DMS 273 (cell line): ENCODE results near the gene AOPEP.

Experiments used
- DNase-seq: peaks from one replicate; lab custom pipeline; 2025; ENCODE audit not compliant: unreplicated experiment; lab: John Stamatoyannopoulos, UW

The AOPEP gene

GRCh38 chr9:94983552-94983951 is 257.1 kb downstream of the AOPEP start:
- DNase-seq: no peak

GRCh38 chr9:94984891-94985476 is 258.5 kb downstream of the AOPEP start:
- DNase-seq: no peak

DNA sequence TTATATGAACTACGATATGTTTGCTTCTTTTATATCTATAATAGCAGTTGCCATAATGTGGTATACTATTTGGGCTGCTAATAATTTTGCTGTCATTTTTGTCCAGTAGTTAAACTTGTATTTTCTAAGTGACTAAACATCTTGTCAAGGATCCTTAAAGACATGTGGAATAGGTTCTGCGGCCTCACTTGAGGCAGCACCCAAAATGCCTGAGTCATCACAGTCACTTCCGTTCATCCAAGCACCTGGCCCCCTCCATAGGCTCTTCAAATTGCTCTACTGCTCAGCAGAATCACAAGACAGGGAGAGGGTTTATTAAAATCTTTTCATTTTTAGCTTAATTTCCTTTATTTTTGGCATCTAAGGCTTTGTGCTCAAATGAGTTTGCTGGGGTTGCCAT is 259.1 kb downstream of the AOPEP start:
- DNase-seq: no peak

DNA sequence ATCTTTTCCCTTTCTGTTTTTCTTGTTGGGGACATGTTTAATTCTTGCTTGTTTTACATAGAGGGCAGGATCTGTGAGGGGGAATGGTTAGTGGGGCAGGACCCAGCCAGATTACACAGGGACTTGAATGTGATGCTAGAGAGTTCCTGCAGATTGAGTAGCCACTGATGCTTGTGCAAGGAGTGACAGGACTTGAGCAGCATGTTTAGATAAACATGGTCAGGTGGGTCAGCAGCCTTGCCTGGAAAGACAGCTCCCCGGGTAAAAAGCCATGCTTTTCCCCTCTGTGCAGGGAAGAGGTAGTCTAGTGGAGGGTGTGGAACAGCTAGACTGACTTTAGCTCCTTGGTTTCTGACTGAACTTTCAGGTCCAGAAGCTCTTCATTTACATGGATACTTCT is 261.2 kb downstream of the AOPEP start:
- DNase-seq: no peak

GRCh38 chr9:94990897-94991561 is 264.5 kb downstream of the AOPEP start:
- no peak for DNase-seq

- no peak for DNase-seq
Measured at GRCh38 chr9:94991961-94992907, 265.7 kb downstream of the AOPEP start.

GRCh38 chr9:94993160-94993820 is 266.8 kb downstream of the AOPEP start:
- DNase-seq: no peak

DNA sequence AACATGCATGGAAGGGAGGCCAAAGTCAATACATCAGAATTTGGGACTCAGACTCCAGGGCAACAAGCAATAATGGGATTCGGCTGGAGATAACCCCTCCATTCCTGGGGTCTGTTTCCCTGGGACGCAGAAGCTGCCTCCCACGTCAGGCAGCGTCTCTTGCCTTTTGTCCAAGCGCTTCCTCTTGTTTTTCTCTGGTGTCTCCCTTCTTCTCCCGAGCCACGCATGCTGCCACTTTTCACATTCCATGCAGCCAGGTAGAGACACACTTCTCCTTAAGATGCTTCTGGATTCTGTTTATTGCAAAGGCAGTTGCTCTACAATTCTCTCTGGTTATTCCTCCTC is 267.3 kb downstream of the AOPEP start:
- DNase-seq: no peak

- DNase-seq: no peak
Measured at GRCh38 chr9:94995048-94995693, 268.7 kb downstream of the AOPEP start.

- DNase-seq: no peak
Measured at GRCh38 chr9:94996641-94997040, 270.1 kb downstream of the AOPEP start.

DNA sequence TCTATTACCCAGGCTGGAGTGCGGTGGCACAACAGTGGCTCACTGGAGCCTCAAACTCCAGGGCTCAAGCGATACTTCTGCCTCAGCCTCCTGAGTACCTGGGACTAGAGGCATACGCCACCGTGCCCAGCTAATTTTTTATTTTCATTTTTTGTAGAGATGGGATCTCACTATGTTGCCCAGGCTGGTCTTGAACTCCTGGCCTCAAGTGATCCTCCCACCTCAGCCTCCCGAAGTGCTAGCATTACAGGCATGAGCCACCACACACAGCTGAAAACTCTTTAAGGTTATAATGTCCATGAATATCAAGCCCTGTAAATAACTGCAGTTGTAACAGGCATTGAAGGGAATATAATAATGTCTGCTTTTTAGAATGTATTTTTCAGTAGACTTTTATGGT is 271.2 kb downstream of the AOPEP start:
- DNase-seq: no peak

- DNase-seq: no peak
Measured at GRCh38 chr9:94999832-95000231, 273.3 kb downstream of the AOPEP start.

DNA sequence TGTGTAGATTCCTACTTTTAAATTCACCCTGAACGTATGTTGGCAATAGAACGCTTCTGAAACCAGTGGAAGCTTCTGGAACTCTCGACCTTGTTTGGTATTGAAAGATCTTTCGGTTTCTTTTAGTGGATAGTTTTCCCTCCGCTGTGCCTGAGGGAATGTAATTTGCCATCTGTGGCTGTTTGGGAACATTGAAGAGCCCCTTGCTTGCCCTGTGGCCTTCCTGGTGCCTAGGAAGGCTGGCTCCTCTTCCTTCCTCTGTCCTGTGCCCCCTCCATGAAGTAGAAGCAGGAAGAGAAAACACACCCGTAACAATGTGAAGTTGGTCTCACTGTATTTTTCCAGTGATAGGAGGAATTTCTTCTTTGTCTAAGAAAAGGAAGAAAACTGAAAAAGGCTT is 274.3 kb downstream of the AOPEP start:
- DNase-seq: no peak

DNA sequence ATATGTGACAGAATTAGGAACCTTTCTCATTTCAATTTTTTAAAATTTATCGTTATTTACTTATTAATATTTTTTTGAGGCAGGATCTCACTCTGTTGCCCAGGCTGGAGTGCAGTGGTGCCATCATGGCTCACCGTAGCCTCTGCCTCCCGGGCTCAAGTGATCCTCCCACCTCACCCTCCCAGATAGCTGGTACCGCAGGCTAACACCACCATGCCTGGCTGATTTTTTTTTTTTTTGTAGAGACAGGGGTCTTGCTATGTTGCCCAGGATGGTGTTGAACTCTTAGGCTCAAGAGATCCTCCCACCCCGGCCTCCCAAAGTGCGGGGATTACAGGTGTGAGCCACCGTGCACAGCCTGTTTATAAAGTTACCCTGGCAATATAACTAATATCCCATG is 275.2 kb downstream of the AOPEP start:
- no peak for DNase-seq

- DNase-seq: peak; percentile 77
Measured at GRCh38 chr9:95003689-95004410, 277.4 kb downstream of the AOPEP start.

DNA sequence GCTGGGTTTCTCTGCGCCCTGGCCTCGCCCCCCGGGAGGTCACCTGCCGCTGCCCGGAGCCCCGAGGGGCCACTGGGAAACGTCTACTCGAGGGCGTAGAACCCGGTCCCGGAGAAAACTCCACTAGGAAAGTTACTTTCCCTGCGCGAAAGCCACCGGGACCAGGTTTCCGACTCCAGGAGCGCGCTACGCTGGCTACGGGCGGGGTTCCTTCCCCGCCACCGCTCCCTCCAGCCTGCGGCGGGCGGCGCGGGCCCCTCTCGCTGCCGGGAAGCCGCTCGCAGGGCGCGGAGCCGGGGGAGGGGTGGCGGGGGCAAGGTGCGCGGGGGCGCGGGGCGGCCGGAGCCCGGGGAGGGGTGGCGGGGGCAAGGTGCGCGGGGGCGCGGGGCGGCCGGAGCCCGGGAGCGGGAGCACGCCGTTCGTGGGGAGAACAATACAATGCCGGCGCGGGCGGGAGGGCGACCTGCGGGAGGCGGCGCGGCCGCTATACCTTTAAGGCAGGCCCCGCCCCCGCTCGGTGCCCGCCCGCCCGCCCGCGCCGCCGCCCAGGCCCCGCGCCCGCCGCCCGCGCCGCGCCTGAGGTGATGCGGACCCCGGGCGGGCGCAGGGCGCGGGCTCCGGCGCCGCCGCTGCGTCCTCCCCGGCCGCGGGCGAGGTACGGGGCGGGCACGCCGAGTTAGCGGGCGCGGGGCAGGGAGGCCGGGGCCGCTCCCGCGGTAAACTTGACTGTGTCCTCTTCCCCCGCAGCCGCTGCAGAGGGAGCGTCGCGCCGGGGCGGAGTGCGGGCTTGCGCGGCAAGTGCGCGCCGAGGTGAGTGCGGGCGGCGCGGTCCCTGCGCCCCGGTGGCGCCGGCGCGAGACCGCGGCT is 278.1 kb downstream of the AOPEP start:
- peak; percentile 76 for DNase-seq

DNA sequence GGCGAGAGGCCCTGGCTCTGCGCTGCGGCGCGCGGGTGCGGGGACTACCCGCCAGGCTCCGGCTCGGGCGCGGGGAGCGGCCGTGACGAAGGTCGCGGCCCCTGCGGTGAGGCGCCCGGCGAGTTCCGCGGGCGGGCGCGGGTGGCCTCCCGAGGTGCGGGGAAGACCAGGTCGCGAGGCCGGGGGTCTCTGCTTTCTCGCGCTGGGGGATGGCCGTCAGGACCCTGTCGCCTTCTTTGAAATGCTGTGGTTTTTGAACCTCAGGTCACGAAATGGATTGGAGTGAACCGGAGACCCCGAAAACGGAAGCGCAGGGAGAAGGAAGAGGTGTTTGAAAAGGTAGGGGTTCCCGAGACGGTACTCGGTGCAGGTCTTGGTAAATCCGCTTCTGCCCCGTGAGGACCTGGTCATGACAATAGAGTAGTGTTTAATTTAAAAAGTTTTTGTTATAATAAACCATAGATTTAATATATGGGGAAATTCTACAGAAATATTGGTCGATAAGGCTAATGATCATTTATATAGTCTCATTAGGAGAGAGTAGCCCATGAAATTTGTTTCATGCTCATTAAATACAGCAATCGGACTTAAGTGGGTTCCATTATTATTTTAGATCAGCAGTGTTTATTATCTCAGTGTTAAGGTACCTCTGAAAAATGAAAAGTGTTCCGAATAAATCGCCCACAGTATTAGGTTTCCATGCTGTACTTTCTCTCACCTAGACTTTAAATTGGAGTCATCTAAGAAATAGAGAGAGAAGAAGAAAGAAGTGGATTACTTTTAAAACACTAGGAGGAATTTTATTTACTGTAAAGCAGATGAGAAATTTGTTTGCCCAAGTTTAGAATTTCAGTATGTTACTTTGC is 279.0 kb downstream of the AOPEP start:
- peak; percentile 58 for DNase-seq

DNA sequence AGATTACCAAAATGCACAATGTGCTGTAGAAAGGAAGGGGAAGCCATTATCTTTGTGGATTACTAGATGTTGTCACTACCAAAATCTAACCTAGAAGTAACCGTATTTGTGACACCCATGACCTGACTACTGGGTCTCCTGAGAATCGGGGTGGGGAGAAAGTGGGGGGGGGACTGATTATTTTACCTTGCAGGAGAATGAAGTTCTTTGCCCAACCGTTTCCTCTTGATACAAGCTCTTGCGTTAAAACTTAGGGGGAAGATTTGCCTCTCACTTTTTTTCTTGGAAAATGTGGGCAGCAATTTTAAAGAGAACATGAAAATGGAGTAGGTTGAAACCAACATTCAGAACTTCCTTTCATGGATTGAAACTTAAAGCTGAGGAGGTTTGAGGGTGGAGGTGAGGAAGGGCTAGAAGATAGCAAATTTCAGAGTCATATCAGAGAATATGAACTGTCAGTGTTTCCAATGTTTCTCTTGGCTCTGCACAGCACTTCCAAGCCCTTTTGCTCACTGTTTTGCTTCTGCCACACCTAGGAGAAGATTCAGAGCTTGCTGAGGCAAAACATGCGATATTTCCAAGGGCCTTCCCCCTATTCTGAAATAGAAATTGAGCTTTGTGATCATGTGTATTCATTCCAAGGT is 280.8 kb downstream of the AOPEP start:
- peak; percentile 16 for DNase-seq
